Stimulated activated CD4-positive, alpha-beta T cell treated with anti-CD3 and anti-CD28 coated beads, Interleukin-15, amount 100 ng/mL, for 24 hours (primary cell): Measurements from ENCODE around the gene MYL5.
"Not testable (repeated sequence)": the region's sequence is repeated elsewhere in the genome, so short reads cannot be mapped to it uniquely, and the experiment has no call there.

Experiments used
- DNase-seq: peaks from one replicate; pipeline ENCODE4 v3.0.0-alpha.2; 2020

Gene MYL5

GRCh38 chr4:636628-637159 is 37.6 kb upstream of the MYL5 start:
- no peak for DNase-seq

DNA sequence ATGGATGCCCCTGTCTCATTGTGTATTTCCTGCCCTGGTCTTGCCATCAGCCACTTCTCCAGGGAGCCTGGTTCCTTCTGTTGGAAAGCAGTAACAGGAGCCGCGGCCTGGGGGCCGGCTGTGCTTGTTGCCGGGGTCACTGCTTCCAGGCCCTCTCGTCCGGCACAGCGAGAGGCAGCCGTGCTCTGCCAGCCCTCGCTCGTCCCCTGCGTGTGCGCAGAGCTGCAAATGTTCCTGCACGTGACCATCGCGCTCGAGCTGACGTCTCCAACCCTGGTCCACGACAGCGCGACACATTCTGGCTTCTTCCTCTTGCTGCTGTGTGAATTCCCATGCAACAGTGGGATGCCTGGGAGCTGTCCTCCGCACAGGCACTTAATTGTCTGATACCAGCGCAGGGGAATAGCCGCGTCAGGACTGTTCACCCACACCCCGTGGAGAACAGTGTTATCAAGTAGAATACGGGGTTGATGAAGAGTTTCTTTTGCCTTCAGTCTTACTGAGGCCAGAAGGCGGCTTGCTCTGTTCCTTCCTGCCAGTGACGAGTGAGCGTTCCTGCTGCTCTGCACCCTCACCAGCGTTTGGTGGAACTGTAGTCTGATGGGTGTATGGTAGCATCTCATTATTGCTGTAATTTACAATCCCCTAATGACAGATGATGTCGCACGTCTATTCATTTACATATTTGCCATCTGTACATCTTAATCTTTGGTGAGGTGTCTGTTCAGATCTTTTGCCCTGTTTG is 36.6 kb upstream of the MYL5 start:
- DNase-seq: no peak

- not testable (repeated sequence) for DNase-seq
Observed at GRCh38 chr4:642366-642765, 32.0 kb upstream of the MYL5 start.

DNA sequence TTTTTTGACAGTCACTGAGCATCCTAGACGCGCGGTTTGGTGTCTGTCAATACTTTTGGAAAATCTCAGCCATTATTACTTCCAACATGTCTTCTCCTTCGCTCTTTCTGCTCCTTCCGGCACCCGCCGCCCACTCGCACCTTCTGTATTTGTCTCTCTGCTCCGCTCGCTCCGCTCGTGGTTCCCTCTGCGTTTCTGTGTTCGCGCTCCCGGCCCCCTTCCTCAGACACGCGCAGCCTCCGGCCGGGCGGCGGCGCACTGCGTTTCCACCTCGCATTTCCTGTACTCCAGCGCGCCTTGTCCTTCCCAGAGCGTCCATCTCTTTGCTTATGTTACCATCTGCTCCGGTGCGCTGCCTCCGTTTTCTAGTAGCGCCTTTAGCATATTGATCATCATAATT is 27.9 kb upstream of the MYL5 start:
- peak; percentile 53 for DNase-seq

GRCh38 chr4:647481-647880 is 26.9 kb upstream of the MYL5 start:
- DNase-seq: no peak

GRCh38 chr4:648579-649292 is 25.6 kb upstream of the MYL5 start:
- DNase-seq: no peak

DNA sequence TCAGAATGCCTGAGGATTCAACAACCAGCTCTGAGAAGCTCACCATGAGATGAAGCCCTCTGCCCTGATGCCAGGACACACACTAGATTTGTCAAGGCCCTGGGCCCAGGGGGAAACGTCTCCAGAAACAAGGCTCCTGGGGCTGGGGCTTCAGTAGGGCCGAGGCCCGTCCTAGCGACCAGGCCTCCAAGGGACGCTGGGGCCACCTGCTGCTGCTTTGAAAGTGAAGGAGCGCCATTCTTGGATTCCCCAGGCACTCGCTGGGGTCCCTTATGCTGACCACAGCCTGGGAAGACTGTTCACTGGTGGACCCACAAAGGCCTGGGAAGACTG is 25.1 kb upstream of the MYL5 start:
- DNase-seq: no peak

GRCh38 chr4:649751-650310 is 24.5 kb upstream of the MYL5 start:
- DNase-seq: no peak

DNA sequence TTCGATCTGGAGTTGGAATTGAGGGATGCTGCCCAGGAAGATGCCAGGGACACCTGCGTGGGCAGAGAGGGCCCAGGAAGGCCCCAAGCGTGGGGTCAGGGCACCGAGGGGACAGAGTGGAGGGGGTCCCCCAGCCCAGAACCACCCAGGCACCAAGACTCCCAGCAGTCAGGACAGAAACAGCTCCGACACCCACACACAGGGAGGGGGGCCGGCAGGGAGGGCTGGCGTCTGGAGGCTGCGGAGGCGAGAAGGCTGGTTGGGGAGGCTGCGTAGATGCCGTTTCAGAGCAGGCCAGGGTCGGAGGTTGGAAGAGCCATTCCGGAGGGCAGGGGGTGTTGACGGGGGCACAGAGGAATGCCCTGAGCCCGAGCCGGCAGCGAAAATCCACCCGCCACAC is 23.9 kb upstream of the MYL5 start:
- no peak for DNase-seq

- DNase-seq: no peak
Observed at GRCh38 chr4:650951-651883, 23.1 kb upstream of the MYL5 start.

GRCh38 chr4:651884-652642 is 22.3 kb upstream of the MYL5 start:
- DNase-seq: no peak

DNA sequence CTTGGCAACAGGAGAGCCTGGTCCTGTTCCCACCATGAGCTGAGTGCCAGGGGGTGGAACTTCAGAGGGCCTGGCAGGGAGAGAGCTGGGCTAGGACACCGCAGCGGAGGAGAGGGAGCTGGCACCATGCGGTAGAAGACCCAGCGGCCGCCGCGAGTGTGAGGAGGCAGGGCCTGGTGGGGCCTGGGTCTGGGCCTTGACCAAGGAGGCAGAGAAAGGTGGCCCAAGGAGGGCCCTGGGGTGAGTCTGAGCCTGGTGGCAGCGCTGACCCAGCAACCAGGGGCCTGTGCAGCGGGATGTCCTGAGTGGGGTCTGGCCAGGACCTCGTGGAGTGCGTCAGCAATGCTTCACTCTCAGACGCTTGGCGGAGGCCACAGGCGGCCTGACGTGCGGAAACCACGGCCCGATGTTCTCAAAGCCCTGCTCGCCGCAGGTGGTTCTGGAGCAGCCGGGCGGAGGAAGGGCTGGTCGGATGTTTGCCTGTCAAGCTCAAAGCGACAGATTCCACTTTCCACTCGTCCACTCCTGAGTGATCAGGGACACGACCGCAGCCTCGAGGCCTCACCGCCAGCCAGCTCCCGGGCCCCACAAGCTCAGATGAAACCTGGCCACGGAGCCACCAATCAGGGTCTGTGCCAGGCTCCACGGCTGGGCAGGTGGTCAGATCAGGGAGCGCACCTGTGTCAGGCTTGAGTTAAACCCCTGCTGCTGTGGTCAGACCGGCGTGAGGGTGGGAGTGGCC is 21.1 kb upstream of the MYL5 start:
- no peak for DNase-seq

DNA sequence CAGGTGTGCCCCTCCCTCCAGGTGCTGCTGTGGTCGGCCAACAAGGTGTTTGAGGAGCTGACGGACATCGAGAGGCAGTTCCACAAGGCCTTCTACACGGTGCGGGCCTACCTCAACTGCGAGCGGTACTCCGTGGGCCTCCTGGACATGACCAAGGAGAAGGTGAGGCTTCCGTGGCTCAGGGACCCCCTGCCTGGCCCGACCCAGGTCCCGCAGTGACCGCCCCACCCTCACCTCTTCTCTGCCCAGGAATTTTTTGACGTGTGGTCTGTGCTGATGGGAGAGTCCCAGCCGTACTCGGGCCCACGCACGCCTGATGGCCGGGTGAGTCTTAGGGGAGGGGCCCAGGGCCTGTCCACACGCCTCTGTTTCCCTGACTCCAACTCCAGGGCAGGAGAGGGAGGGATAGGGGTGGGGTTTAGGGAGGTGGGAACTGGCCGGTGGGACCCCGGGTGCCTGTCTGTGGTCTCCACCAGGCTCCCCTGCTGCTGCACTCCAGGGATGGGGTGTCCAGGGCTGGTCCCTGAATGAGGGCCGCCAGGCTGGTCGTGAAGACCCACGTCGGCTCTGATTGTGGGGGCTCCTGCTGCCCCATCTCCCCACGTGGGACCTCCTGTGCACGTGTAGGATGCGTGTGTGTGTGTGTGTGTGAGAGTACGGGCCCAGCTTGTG is 20.4 kb upstream of the MYL5 start:
- no peak for DNase-seq

DNA sequence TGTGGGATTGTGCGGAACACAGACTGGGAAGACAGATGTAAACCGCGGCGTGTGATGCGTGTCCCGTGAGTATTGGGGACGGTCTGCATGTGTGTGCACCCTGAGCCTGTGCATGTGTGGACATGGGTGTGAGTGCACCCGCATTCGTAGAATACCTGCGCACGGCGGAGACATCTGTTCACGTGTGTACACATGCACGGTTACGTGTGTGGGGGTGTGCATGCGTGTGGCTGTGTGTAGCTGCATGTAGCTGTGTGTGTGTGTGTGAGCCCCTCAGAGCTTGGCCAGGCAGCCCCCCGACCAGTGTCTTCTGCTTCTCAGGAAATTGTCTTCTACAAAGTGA is 19.9 kb upstream of the MYL5 start:
- no peak for DNase-seq

DNA sequence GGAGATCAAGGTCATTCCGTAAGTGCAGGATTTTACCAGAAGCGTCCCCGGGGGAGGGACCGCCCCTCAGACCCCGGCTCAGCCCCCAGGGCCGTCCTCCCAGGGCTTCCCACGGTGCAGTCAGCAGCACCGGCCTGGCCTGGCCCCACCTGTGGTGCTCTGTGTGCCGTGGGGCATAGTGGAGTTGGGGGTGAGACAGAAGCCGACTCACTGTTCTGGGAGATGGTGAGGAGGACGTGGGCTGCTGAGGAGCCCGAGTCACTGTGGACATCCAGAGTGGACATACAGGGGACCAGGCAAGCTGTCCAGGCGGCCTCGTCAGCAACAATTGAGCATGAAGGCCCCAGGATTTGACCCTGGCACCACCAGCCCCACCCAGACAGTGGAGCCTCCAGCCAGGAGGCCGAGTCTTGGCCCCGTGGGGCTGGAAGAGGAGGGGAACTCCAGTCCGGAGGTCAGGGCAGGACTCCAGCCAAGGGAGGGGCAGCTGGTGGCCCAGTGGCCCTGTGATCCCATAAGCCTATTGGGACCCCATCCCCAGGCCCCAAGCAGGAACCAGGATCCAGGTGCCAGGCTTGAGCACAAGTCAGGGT is 19.4 kb upstream of the MYL5 start:
- DNase-seq: no peak

- DNase-seq: no peak
Observed at GRCh38 chr4:655464-656151, 18.7 kb upstream of the MYL5 start.

- peak; percentile 1 for DNase-seq
Observed at GRCh38 chr4:656436-657337, 17.7 kb upstream of the MYL5 start.

- DNase-seq: no peak
Observed at GRCh38 chr4:657338-657833, 17.0 kb upstream of the MYL5 start.
